LHCN-M2 (cell line): ENCODE measurements around the gene CTNNA2. TPM values are rescaled to one million over a fixed set of nuclear protein-coding genes. Genes with fewer than 3 reads are reported as not detected.

Source experiments
- DNase-seq: peaks from one replicate; pipeline ENCODE4 v3.0.0-alpha.2; 2012; ENCODE audit warnings: low read depth
- total RNA-seq: library from RNA; depleted of rRNA; stranded (reverse); fragments of >200 nt; gene quantifications from 2 replicates; pipeline ENCODE4 v1.2.3, GENCODE V29; 2014

Gene CTNNA2
- total RNA-seq, 1 experiment from 2014 or later = 0.06 TPM

DNA sequence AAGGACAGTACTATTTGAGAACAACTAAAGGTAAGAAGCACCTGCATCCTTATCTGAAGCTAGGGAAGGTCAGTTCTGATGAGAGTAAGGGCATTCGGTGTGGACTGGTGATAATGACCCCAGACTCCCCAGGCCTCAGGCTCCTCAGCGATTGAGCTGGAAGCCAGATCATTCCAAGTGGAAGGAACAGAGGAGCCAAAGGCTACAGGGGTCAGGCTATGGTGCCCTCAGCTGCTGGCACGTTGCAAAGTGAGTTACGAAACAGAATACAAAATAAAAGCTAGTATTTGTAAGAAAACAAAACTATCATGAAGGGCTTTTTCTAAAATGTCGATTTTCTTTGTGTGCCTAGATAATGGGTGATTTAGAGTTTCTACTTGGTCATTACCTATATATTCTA lies 960.2 kb downstream of the CTNNA2 start:
- no peak for DNase-seq

DNA sequence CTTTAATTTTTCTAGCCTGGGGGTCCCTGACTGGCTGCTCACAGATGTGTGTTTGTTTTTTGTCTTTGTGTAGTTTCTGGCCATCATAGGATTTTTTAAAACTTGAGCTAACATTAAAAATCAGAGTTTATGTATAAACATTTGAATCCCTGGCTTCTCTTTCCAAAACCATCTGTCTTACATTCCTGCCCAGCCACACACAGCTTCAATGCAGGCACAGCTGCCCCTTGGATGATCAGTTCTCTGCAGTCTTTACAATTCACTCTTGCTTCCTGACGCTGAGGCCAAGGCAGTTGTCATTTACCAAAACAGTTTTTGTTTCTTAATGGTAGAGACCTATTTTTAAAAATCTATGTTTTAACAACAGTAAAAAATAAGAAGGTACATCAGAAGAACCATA lies 960.9 kb downstream of the CTNNA2 start:
- DNase-seq = peak; percentile 69

GRCh38 chr2:80475970-80476369 lies 963.1 kb downstream of the CTNNA2 start:
- DNase-seq = no peak

GRCh38 chr2:80476535-80477117 lies 963.8 kb downstream of the CTNNA2 start:
- no peak for DNase-seq

- no peak for DNase-seq
Observed at GRCh38 chr2:80482276-80482675, 969.4 kb downstream of the CTNNA2 start.

GRCh38 chr2:80489717-80490116 lies 976.9 kb downstream of the CTNNA2 start:
- peak; percentile 79 for DNase-seq

- no peak for DNase-seq
Observed at GRCh38 chr2:80490964-80491363, 978.1 kb downstream of the CTNNA2 start.

DNA sequence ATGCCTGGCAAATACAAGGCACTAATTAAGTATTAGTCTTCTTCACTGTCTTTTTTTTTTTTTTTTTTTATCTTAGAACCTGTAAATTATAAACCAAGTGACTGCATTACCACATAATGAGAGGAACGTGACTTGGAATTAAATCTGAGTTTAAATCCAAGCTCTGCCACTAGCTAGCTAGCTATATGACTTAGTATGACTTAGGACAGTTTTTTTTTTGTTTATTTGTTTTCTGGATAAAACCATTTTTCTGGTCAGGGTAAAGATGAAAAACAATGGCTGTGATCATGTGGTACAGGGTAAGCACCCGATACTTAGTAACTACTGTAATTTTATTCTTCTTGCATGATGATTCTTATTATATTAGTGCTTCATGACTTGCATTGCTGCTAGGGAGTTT lies 983.5 kb downstream of the CTNNA2 start:
- DNase-seq = peak; percentile 45

DNA sequence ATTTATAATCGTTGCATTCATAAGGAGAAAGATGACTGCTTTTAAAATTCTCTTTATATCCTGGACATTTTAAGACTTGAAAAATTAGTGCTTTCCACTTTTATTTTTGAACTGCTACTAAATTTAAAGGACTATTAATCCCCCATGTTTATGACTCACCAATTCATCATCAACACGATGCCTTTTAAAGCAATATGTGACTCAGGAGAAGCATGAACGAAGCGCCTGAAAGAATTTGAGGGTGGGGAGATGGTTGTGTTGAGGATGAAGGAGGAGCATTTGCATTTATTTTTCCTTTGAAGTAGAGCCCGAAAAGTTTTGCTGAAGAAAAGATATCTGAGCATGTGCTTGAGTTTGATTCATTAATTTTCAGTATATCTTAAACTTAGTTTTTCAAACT lies 983.9 kb downstream of the CTNNA2 start:
- DNase-seq = peak; percentile 90

- DNase-seq = peak; percentile 59
Observed at GRCh38 chr2:80499095-80499494, 986.2 kb downstream of the CTNNA2 start.

- no peak for DNase-seq
Observed at GRCh38 chr2:80501874-80502624, 989.2 kb downstream of the CTNNA2 start.

- no peak for DNase-seq
Observed at GRCh38 chr2:80506563-80506962, 993.7 kb downstream of the CTNNA2 start.

DNA sequence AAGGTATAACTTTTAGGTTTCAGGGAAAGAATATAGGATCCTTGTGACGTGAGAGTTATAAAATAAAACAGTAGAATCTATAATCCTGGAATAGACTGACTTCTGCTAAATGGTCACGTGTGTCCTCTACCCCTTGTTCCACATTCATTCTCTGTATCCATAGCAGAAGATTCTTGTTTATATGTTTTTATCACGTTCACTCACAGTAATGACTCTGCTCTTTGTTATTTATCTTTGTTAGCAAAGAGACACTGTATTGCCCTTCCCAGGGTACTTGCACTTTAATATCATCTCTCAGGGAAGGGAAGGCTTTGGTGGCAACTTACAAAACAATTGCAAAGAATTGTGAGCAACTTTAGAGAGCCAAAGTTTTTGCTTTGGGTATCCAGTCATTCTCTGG lies 997.9 kb downstream of the CTNNA2 start:
- no peak for DNase-seq

- DNase-seq = no peak
Observed at GRCh38 chr2:80515964-80516363, 1003.1 kb downstream of the CTNNA2 start.

DNA sequence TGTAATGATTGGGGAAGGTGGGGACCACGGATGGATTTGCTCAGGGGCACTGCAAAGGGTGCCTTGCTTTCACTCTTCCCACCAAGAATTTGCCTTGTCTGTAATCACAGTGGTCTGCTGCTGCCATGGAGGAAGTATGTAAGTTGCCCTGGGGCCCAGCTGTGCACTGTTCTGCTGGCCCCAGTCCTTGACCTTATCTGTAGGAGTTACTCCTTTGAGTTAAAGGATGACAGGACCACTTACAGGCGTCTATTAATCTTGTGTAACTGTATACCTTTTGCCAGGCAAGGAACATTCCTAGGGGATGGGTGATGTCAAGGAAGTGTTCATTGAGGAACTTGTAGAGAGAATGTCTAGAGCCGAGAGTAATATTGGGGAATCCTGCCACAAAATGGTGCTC lies 1004.5 kb downstream of the CTNNA2 start:
- DNase-seq = no peak

GRCh38 chr2:80519121-80519643 lies 1006.3 kb downstream of the CTNNA2 start:
- no peak for DNase-seq

GRCh38 chr2:80519699-80520291 lies 1006.9 kb downstream of the CTNNA2 start:
- no peak for DNase-seq

GRCh38 chr2:80525152-80525551 lies 1012.3 kb downstream of the CTNNA2 start:
- DNase-seq = no peak

DNA sequence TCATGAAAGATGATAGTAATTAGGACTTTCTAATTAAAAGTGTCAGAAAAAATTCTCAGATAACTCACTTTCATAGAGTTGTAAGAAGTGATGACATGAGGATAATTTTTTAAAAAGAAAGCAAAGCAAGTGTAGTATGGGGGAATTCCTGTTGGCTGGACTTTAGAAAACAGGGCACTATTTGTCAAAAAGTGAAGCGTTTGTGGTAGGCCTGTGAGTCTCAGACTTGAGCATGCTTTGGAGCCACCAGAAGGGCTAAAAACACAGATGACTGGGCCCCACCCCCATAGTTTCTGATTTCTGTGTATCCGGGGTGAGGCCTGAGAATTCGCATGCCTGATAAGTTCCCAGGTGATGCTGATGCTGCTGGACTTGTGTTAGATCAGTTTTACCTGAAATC lies 1014.3 kb downstream of the CTNNA2 start:
- DNase-seq = no peak

- no peak for DNase-seq
Observed at GRCh38 chr2:80529466-80530165, 1016.8 kb downstream of the CTNNA2 start.

GRCh38 chr2:80530442-80531064 lies 1017.7 kb downstream of the CTNNA2 start:
- DNase-seq = no peak

DNA sequence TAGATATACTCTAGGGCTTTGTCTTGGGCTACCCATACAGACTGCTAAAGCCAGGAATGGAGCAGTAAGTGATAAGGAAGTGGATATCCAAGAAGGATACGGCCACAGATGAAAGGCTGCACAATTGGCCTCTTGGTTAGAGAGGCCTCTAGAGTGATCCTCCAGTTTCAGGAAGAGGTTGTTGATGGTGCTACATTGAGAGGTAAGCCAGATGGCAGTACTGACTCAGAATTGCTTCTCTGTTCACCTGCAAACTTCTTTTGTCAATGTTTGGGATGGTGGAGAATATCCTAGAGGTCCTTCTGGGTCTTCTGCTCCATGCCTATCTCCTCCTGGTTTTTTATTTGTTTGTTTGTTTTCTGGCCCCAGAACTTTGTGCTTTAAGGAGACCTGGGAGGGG lies 1018.5 kb downstream of the CTNNA2 start:
- DNase-seq = no peak
